ENCODE data around the gene SEMA5A. TPM values are rescaled to one million over a fixed set of nuclear protein-coding genes. Genes with fewer than 3 reads are reported as not detected.

SEMA5A gene
- total RNA-seq, 1 donor from 2014 or later = 13.8 TPM

GRCh38 chr5:9189681-9190080, 356.2 kb downstream of the SEMA5A start:
- H3K27ac Mint-ChIP-seq (ENCODE audit: unreplicated experiment) = no peak overlapping the region
- peaks cover 1% of the 10 kb centered on the region for H3K9me3 Mint-ChIP-seq (ENCODE audit: unreplicated experiment)
- H3K4me3 ChIP-seq (ENCODE audit: insufficient read depth, low read depth, low read length) = no peak overlapping the region

DNA sequence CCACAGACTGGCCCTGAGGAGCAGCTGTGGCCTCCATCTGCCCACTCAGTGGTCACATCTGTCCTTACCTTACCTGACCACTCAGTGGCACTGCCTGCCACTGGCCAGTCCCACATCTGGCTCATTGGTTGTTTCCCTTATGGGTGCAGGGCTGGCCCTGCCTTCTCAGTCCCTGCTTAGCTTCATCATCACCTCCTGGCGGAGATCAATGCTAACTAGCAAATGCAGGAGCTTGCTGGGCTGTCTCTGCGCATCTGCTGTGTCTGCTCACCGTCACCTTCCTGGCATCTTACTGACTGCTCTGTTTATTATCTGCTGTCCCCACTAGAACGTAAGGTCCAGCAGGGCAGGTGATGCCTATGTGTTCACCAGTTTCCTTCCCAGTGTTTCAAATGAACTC, 356.9 kb downstream of the SEMA5A start:
- Mint-ChIP-seq H3K4me3 (ENCODE audit: unreplicated experiment) (no peak overlapping the region), H3K36me3 (ENCODE audit: low read depth, unreplicated experiment) (peaks cover 6% of the 10 kb centered on the region), H3K27me3 (ENCODE audit: low read depth, unreplicated experiment) (no peaks in the 10 kb centered on the region), H3K27ac (ENCODE audit: unreplicated experiment) (no peak overlapping the region), H3K9me3 (ENCODE audit: unreplicated experiment) (peaks cover 1% of the 10 kb centered on the region), H3K4me1 (ENCODE audit: low read depth, unreplicated experiment) (peaks cover 9% of the 10 kb centered on the region)
- FAIRE-seq (no peak), DNase-seq (ENCODE audit: low read depth) (no peak)
- H3K9ac ChIP-seq (ENCODE audit: low read length) = peak overlapping the region; percentile 50
- TF ChIP-seq CTCF (IDR thresholded peaks at IDR 0.05; ENCODE audit: insufficient read depth, low read depth, low read length) = no peak
- TF ChIP-seq EZH2 (IDR thresholded peaks at IDR 0.05; ENCODE audit: insufficient read depth, low read length) = no peak
- no peaks in the 10 kb centered on the region for H3K36me3 ChIP-seq (ENCODE audit: insufficient read depth, low read length)
- peak overlapping the region; percentile 83 for H3K27ac ChIP-seq (ENCODE audit: low read depth, low read length)
- peaks cover 17% of the 10 kb centered on the region for H3K4me1 ChIP-seq (ENCODE audit: insufficient read depth, low read length)
- H3K4me3 ChIP-seq (ENCODE audit: insufficient read depth, low read depth, low read length) = no peak overlapping the region
- no peak overlapping the region for H2AFZ ChIP-seq (ENCODE audit: low read depth, low read length)
- no peaks in the 10 kb centered on the region for H4K20me1 ChIP-seq (ENCODE audit: insufficient read depth, low read length)
- H3K27me3 ChIP-seq (ENCODE audit: insufficient read depth, low read length) = no peaks in the 10 kb centered on the region
- H3K4me2 ChIP-seq (ENCODE audit: low read length) = no peak overlapping the region
- no peaks in the 10 kb centered on the region for H3K9me3 ChIP-seq (ENCODE audit: insufficient read depth, low read depth, low read length)
- no peaks in the 10 kb centered on the region for H3K79me2 ChIP-seq (ENCODE audit: insufficient read depth, low read length)

More at GRCh38 chr5:9189681-9190080, 356.2 kb downstream of the SEMA5A start:
- no peaks in the 10 kb centered on the region for H4K20me1 ChIP-seq (ENCODE audit: insufficient read depth, low read length)
- no peak overlapping the region for H3K9ac ChIP-seq (ENCODE audit: low read length)
- Mint-ChIP-seq H3K27me3 (ENCODE audit: low read depth, unreplicated experiment) (no peaks in the 10 kb centered on the region), H3K4me1 (ENCODE audit: low read depth, unreplicated experiment) (peaks cover 13% of the 10 kb centered on the region), H3K4me3 (ENCODE audit: unreplicated experiment) (no peak overlapping the region), H3K36me3 (ENCODE audit: low read depth, unreplicated experiment) (peaks cover 6% of the 10 kb centered on the region)
- H3K27me3 ChIP-seq (ENCODE audit: insufficient read depth, low read length) = no peaks in the 10 kb centered on the region
- DNase-seq (ENCODE audit: low read depth) (no peak), FAIRE-seq (no peak)
- H3K9me3 ChIP-seq (ENCODE audit: insufficient read depth, low read depth, low read length) = no peaks in the 10 kb centered on the region
- TF ChIP-seq EZH2 (IDR thresholded peaks at IDR 0.05; ENCODE audit: insufficient read depth, low read length) = no peak
- no peak for TF ChIP-seq CTCF (IDR thresholded peaks at IDR 0.05; ENCODE audit: insufficient read depth, low read depth, low read length)
- H3K4me1 ChIP-seq (ENCODE audit: insufficient read depth, low read length) = peaks cover 22% of the 10 kb centered on the region
- H3K27ac ChIP-seq (ENCODE audit: low read depth, low read length) = no peak overlapping the region
- no peak overlapping the region for H2AFZ ChIP-seq (ENCODE audit: low read depth, low read length)
- no peaks in the 10 kb centered on the region for H3K36me3 ChIP-seq (ENCODE audit: insufficient read depth, low read length)
- no peaks in the 10 kb centered on the region for H3K79me2 ChIP-seq (ENCODE audit: insufficient read depth, low read length)
- no peak overlapping the region for H3K4me2 ChIP-seq (ENCODE audit: low read length)

- peak overlapping the region; percentile 83 for H3K27ac ChIP-seq (ENCODE audit: low read depth, low read length)
- no peak overlapping the region for H3K4me3 ChIP-seq (ENCODE audit: insufficient read depth, low read depth, low read length)
- FAIRE-seq (peak; percentile 34), DNase-seq (ENCODE audit: low read depth) (peak; percentile 85)
- H3K9ac ChIP-seq (ENCODE audit: low read length) = peak overlapping the region; percentile 53
- H3K9me3 ChIP-seq (ENCODE audit: insufficient read depth, low read depth, low read length) = no peaks in the 10 kb centered on the region
- peak overlapping the region; percentile 3 for H2AFZ ChIP-seq (ENCODE audit: low read depth, low read length)
- Mint-ChIP-seq H3K9me3 (ENCODE audit: unreplicated experiment) (peaks cover 1% of the 10 kb centered on the region), H3K4me3 (ENCODE audit: unreplicated experiment) (no peak overlapping the region), H3K27ac (ENCODE audit: unreplicated experiment) (peak overlapping the region; percentile 75), H3K27me3 (ENCODE audit: low read depth, unreplicated experiment) (no peaks in the 10 kb centered on the region), H3K4me1 (ENCODE audit: low read depth, unreplicated experiment) (peaks cover 9% of the 10 kb centered on the region), H3K36me3 (ENCODE audit: low read depth, unreplicated experiment) (peaks cover 8% of the 10 kb centered on the region)
- H3K4me2 ChIP-seq (ENCODE audit: low read length) = peak overlapping the region; percentile 43
- H3K36me3 ChIP-seq (ENCODE audit: insufficient read depth, low read length) = no peaks in the 10 kb centered on the region
- no peaks in the 10 kb centered on the region for H3K79me2 ChIP-seq (ENCODE audit: insufficient read depth, low read length)
- H3K4me1 ChIP-seq (ENCODE audit: insufficient read depth, low read length) = peaks cover 17% of the 10 kb centered on the region
- H4K20me1 ChIP-seq (ENCODE audit: insufficient read depth, low read length) = no peaks in the 10 kb centered on the region
- no peaks in the 10 kb centered on the region for H3K27me3 ChIP-seq (ENCODE audit: insufficient read depth, low read length)
- TF ChIP-seq EZH2 (IDR thresholded peaks at IDR 0.05; ENCODE audit: insufficient read depth, low read length) = no peak
- TF ChIP-seq CTCF (IDR thresholded peaks at IDR 0.05; ENCODE audit: insufficient read depth, low read depth, low read length) = no peak
These were observed 357.7 kb downstream of the SEMA5A start for GRCh38 chr5:9188131-9188530.

All from astrocyte (in vitro differentiated cells and primary cell).